AG08395 (cell line): ENCODE measurements around the gene LPAR3.
A peak's percentile ranks its signal among the peaks of the same experiment; 100 is the strongest.

ENCODE experiments used
- DNase-seq: peaks from one replicate; pipeline ENCODE4 v3.0.0; 2012; ENCODE audit warnings: mixed read lengths, low spot score

Gene LPAR3

DNA sequence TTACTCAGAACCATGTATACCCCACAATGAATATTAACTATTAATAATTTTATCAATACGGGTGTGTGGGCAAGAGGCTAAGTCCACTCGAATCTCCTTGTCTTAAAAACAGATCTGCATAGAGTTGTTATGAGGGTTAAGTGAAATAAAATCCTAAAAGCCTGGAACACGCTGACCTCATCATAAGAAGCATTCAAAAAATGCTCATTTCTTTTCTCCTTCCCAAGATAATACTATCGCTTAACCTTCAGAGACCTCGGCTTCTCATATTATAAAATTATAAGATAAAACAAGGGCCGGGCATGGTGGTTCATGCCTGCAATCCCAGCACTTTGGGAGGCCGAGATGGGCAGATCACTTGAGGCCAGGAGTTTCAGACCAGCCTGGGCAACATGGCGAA, 35.1 kb downstream of the LPAR3 start:
- DNase-seq: no peak

DNA sequence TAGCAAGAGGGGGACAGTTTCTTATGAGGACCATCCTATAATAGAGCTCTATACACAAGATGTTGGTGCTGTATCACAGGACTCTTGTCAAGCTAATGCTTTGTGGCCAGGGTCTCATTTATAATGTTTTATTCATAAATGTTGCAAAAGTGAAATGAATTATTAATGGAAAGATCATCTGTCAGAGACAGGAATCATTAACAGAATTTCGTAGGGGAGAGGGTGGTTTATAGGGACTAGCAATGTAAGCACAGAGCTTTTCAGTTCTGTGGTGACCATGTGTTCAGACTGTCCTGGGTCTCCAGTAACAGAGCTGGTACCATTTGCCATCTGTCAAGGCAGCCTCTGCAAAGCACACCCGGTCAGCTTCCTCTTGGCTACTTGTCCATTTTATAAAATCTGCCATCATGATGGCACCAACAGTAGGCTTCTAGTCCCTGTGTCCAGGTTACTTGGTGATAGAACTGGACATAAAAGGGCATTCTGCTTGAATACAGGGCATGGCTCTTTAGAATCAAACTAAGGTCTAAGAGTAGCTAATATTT, 36.2 kb downstream of the LPAR3 start:
- no peak for DNase-seq

- DNase-seq: no peak
Observed at GRCh38 chr1:84855691-84856630, 37.0 kb downstream of the LPAR3 start.

DNA sequence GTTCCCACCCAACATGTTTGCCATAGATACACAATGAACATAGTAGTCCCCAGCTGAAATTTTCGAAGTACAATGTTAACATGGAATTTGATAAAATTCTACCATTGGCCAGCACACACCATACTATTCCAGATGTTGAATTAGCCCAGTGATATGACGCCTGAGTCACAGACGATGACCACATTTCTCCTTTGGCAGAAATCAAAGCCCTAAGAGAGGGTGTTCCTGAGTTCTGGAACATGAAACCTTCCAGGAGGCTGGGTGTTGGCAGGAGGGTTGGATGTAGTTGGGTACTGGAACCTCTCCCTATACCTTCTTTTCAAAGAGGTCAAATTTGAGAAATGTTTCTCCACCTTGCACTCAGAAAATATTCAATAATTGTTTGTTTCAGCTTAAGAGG, 37.8 kb downstream of the LPAR3 start:
- DNase-seq: no peak

- DNase-seq: peak; percentile 41
Observed at GRCh38 chr1:84853741-84854721, 39.0 kb downstream of the LPAR3 start.

GRCh38 chr1:84851839-84852238, 41.2 kb downstream of the LPAR3 start:
- peak; percentile 95 for DNase-seq

- no peak for DNase-seq
Observed at GRCh38 chr1:84849357-84849975, 43.5 kb downstream of the LPAR3 start.

- DNase-seq: peak; percentile 93
Observed at GRCh38 chr1:84847253-84848250, 45.5 kb downstream of the LPAR3 start.

DNA sequence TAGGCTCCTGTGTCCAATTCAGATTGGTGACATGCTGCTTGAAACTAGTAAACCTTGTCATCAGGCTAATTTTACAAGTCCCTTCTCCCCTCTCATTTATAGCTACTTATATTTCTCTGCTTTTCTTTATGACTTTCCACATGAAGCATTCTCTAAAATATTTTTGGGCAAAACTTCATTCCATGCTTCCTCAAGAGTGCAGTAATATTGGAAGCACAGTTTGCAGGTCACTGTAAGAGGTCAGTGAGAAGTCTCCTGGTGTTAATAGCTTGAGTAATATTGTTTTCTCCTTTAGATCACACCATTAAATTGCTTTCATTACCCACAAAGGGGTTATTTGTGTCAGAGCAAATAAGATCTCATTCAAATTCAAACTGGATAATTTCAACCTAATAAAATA, 46.6 kb downstream of the LPAR3 start:
- DNase-seq: no peak

- DNase-seq: no peak
Observed at GRCh38 chr1:84845357-84845756, 47.6 kb downstream of the LPAR3 start.

- no peak for DNase-seq
Observed at GRCh38 chr1:84844094-84844493, 48.9 kb downstream of the LPAR3 start.

GRCh38 chr1:84842748-84843231, 50.2 kb downstream of the LPAR3 start:
- DNase-seq: no peak

DNA sequence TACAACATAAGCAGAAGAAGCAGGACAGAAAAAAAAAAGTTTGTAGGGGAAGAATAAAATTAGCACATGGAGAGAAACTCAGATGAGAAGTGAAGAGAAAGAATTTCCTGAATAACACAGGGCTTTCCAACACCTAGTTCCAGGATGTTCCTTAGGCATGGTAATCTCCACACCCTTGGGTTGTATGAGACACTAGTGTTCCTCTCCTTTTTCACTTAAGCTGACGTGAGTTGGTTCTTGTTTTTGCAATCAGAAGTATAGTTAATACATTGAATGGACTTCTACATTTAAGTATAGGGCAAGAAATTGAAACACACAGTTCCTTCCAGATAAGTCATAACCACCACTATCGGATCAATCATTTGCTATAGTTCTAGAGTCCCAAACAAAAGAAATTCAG, 51.0 kb downstream of the LPAR3 start:
- DNase-seq: no peak

DNA sequence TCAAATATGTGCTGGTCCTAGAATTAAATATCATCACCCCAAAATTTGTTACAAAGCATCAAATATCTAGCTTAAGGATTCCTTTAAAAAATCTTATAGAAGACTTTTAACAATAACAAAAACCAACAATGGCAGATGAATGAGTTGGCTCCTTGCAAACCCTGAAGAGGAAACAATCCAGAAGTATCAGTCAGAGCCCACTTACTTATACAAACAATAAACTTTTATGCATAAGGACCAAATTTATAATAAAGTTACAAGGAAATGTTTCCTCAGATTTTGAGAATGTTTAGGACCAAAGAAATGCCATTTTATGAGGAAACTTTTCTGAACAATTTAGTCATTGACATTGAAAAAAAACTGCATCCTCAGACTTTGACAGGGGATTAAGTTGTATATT, 52.7 kb downstream of the LPAR3 start:
- DNase-seq: no peak

DNA sequence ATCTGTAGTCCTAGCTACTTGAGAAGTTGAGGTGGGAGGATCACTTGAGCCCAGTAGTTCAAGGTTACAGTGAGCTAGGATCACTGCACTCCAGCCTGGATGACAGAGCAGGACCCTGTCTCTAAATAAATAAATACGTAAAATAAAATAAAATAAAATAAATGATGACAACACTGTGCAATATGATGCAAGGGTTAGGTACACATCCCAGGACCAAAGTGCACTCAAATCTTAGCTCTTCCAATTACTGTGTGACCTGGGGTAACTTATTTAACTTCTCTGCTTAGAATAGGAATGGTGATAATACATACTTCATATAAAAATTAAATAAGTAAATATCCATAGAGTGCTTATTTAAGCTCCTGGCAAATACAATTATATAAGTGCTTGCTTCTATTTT, 53.5 kb downstream of the LPAR3 start:
- DNase-seq: no peak

DNA sequence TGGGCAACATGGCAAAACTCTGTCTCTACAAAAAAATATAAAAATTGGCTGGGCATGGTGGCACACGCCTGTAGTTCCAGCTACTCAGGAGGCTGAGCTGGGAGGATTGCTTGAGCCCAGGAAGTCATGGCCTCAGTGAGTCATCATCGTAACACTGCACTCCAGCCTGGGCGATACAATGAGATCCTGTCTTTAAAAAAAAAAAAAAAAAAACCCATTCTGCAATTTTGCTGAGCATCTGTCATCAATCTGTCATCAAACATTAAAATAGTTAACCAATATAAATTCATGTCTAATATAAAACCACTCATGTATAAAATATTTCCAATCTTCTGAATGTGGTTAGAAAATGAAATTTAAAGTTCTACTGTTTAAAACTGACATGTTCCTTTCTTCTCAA, 56.9 kb downstream of the LPAR3 start:
- DNase-seq: no peak

DNA sequence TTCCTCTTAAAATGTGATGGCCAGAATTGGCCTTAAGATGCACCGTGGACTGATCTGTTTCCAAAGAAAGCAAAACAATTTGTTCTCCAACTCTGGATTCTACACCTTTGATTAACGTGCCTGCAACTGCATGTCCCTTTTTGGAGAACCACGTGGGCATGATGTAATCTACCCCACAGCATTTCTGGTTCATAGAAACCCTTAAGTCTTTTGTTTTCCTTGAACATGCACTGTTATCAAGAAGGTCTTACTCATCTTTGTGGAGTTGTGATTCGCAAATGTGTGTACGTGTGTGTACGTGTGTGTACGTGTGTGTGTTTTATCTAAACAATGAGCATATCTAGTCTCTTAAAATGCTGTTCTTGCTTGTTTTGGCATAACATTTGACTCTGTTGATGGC, 57.8 kb downstream of the LPAR3 start:
- no peak for DNase-seq

- DNase-seq: peak; percentile 59
Observed at GRCh38 chr1:84834419-84835064, 58.5 kb downstream of the LPAR3 start.

- DNase-seq: no peak
Observed at GRCh38 chr1:84833194-84833593, 59.8 kb downstream of the LPAR3 start.

- DNase-seq: no peak
Observed at GRCh38 chr1:84830136-84830535, 62.9 kb downstream of the LPAR3 start.
